WERI-Rb-1 (cell line): ENCODE results near the gene MED9.
"Not testable (repeated sequence)": the region's sequence is repeated elsewhere in the genome, so short reads cannot be mapped to it uniquely, and the experiment has no call there.

Experiments used
- DNase-seq: peaks from one replicate; pipeline ENCODE4 v3.0.0-alpha.2; 2020
- H3K27ac ChIP-seq: fragments of 250-450 bp; sonication (Bioruptor Pico); 2 replicates; pipeline ENCODE4 v1.5.1; 2020; ENCODE audit warnings: mild to moderate bottlenecking, moderate library complexity
- H3K27me3 ChIP-seq: fragments of 250-450 bp; sonication (Bioruptor Pico); 2 replicates; pipeline ENCODE4 v1.5.1; 2021; ENCODE audit warnings: mild to moderate bottlenecking, low read depth, moderate library complexity; ENCODE audit not compliant: insufficient read depth, severe bottlenecking
- H3K36me3 ChIP-seq: fragments of 250-450 bp; sonication (Bioruptor Pico); 2 replicates; pipeline ENCODE4 v1.5.1; 2020; ENCODE audit warnings: mild to moderate bottlenecking, moderate library complexity
- H3K4me3 ChIP-seq: 2 replicates; pipeline ENCODE4 v1.5.1; 2011; ENCODE audit warnings: low read depth, mild to moderate bottlenecking, control low read depth, low read length
- H3K9me3 ChIP-seq: fragments of 250-450 bp; sonication (Bioruptor Pico); 2 replicates; pipeline ENCODE4 v1.5.1; 2021; ENCODE audit warnings: mild to moderate bottlenecking, moderate library complexity; ENCODE audit not compliant: severe bottlenecking
- TF ChIP-seq, protein P1 (sequence below): IDR thresholded peaks from 2 replicates; pipeline ENCODE4 v1.5.1; 2011; ENCODE audit warnings: low read depth, mild to moderate bottlenecking, control low read depth, inconsistent platforms, low read length

Gene MED9

DNA sequence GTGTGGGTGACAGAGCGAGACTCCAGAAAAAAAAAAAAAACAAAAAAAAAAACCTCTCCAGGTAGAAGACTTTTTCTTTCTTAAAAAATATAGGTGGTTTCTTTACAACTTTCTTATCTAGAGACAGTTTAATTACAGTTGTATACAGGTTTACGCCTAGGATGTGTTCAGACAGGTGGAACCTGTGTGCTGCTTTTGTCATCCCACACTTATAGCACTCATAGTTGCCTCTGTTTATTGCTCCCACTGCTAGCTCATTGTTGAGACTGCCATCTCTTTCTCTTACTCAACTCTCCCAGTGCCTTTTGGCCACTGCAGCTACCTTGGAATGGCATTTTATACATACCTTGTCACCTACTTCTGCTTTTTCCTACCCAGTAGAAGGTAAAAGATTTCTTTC lies 19.1 kb upstream of the MED9 start:
- Histone ChIP-seq H3K36me3 (no peaks in the 10 kb centered on the region), H3K27me3 (no peaks in the 10 kb centered on the region), H3K4me3 (no peak overlapping the region), H3K9me3 (no peaks in the 10 kb centered on the region), H3K27ac (no peak overlapping the region)
- no peak for DNase-seq
- TF ChIP-seq, protein P1, sequence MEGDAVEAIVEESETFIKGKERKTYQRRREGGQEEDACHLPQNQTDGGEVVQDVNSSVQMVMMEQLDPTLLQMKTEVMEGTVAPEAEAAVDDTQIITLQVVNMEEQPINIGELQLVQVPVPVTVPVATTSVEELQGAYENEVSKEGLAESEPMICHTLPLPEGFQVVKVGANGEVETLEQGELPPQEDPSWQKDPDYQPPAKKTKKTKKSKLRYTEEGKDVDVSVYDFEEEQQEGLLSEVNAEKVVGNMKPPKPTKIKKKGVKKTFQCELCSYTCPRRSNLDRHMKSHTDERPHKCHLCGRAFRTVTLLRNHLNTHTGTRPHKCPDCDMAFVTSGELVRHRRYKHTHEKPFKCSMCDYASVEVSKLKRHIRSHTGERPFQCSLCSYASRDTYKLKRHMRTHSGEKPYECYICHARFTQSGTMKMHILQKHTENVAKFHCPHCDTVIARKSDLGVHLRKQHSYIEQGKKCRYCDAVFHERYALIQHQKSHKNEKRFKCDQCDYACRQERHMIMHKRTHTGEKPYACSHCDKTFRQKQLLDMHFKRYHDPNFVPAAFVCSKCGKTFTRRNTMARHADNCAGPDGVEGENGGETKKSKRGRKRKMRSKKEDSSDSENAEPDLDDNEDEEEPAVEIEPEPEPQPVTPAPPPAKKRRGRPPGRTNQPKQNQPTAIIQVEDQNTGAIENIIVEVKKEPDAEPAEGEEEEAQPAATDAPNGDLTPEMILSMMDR, result no peak

- Histone ChIP-seq H3K36me3 (no peaks in the 10 kb centered on the region), H3K27me3 (no peaks in the 10 kb centered on the region), H3K27ac (no peak overlapping the region), H3K9me3 (no peaks in the 10 kb centered on the region), H3K4me3 (no peak overlapping the region)
- DNase-seq, result no peak
- TF ChIP-seq, protein P1, result no peak
These were observed 16.8 kb upstream of the MED9 start for GRCh38 chr17:17460038-17460437.

DNA sequence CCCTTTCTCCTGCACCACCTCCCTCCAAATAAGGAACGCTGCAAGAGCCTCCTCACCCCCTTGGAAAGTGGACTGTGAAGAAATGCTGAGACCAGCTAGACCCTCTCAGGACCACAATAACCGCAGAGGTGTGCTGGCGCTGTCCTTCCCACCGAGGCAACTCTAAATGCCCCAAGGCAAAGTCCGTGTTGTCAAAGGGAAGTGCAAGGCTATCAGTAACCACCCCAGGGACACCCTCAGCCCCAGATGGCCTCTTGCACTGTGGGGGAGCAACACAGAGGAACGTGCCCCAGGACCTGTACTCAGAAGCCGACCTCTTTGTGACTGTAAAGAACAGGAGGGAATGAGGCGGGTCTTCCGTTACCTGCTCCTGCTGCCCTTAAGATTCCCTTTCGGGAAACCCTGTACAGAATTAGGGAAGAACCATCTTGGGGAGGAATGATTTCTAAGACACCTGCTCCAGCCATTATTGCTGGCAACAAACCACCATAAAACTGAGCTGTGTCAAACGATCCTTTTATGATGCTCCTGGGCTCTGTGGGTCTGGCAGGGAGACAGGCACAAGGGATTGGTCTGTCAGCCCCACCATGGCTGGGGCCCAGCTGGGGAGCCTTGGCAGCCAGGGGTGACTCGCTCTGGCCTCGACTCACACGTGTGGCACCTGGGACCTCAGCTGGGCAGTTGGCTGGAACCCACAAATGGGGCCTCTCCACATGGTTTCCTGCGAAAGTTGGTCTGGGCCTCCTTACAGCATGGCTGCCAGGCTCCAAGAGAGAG lies 14.6 kb upstream of the MED9 start:
- Histone ChIP-seq H3K27ac (no peak overlapping the region), H3K9me3 (no peaks in the 10 kb centered on the region), H3K4me3 (no peak overlapping the region), H3K36me3 (no peaks in the 10 kb centered on the region), H3K27me3 (no peaks in the 10 kb centered on the region)
- TF ChIP-seq, protein P1, result no peak
- no peak for DNase-seq

GRCh38 chr17:17463821-17464220 lies 13.0 kb upstream of the MED9 start:
- no peak for DNase-seq
- no peaks in the 10 kb centered on the region for H3K27me3 ChIP-seq
- H3K27ac ChIP-seq, result no peak overlapping the region
- no peak overlapping the region for H3K4me3 ChIP-seq
- H3K36me3 ChIP-seq, result no peaks in the 10 kb centered on the region
- TF ChIP-seq, protein P1, result no peak
- no peaks in the 10 kb centered on the region for H3K9me3 ChIP-seq

- not testable (repeated sequence) for H3K36me3 ChIP-seq, DNase-seq, H3K27me3 ChIP-seq, H3K4me3 ChIP-seq, H3K9me3 ChIP-seq, H3K27ac ChIP-seq
These were observed 10.9 kb upstream of the MED9 start for GRCh38 chr17:17465878-17466277.

DNA sequence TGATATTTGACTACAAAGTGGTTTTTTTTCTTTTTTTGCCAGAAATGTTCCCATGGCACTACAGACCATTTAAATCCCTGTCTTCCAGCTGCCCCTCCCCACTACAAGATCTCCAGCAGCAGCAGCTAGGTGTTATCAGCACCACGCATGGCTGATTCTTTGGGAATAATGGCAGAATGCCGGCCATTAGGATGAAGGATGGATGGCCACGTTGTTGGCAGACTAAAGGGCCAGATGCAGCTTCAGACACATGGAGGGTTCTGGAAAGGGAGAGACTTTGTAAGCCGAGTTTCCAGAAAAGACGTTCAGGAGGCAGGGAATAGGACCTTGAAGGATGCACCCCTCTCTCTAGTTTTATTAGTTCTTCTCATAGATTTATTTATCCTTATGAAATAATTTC lies 10.3 kb upstream of the MED9 start:
- Histone ChIP-seq H3K27ac (peak overlapping the region; percentile 69), H3K27me3 (no peaks in the 10 kb centered on the region)

More for the DNA sequence above, 10.3 kb upstream of the MED9 start:
- Histone ChIP-seq H3K36me3 (no peaks in the 10 kb centered on the region), H3K9me3 (peaks cover 4% of the 10 kb centered on the region), H3K4me3 (no peak overlapping the region)
- no peak for DNase-seq
- TF ChIP-seq, protein P1, result no peak
